C1 segment of cervical spinal cord (tissue), 14 donors: ENCODE data around the gene TNFRSF13B.
"Not testable (repeated sequence)": the region's sequence is repeated elsewhere in the genome, so short reads cannot be mapped to it uniquely, and the experiment has no call there.

Experiments used
- DNase-seq, 14 donors: peaks; one replicate each; lab custom pipeline; 2025; lab: John Stamatoyannopoulos, UW

The TNFRSF13B gene

GRCh38 chr17:16926571-16927451, 45.1 kb downstream of the TNFRSF13B start:
- no peak for DNase-seq

- DNase-seq = no peak
Measured at GRCh38 chr17:16926061-16926511, 45.8 kb downstream of the TNFRSF13B start.

DNA sequence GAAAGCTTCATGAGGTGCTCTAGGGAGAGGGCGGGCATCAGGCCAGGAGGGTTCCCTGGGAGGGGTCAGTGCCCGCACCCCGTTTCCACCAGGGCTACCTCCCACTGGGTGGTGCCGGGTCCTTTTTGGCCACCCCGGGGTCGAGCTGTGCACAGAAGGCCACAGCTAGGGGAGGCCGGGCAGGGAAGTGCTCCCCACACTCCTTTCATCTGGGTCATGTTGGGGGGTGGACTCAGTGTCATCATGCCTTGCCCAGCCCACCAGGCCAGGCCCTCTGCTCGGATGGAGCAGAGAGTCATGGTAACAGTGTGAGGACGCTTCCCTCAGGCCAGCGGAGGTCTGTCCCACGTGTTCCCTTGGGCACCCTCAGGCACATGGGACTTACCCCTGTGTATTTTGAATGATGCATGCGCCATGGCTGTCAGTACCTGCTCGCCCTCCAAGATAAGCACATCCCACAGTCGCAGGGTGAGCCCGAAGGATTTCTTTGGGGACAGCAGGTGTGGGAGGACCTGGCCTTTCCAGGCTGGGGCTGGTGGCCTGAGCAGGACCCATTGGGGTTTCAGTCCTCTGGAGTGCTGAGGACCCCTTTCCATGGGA, 46.4 kb downstream of the TNFRSF13B start:
- no peak for DNase-seq

GRCh38 chr17:16924696-16925440, 47.0 kb downstream of the TNFRSF13B start:
- DNase-seq = no peak

DNA sequence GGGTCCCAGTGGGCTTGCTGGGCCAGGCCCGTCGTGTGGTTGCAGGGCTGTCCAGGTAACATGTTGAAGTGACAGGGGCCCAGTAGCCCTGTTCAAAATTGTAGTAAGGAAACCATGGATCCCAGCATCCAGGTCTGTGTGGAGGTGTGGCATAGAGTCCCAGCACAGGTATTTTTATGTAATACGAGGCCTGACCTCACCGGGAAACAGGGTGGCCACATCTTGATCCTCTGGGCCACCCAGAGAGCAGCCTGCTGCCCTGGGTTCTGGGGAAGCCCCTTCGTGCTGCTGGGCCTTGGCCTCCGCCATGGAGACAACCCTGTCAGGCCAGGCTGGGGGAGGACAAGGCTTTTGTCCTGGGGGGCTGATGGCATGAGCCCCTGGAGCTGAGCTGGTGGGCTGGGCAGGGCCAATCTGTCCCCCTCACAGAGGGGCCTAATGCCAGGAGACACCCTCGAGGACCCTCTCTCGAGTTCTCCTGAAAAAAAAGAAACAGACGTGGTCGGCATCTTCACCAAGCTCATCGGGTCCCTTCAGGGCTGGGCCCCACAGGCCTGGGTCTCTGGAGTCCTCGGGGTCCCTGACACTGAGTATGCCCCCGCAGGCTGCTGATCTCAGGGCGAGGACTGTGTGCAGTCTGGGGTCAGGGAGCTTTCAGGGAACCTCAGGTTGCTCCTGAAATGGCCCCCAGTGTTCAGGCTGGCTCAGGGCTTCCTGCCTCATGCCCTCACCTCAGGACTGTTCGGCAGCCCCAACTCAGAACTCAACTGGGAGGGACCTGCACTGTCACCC, 47.8 kb downstream of the TNFRSF13B start:
- DNase-seq = no peak

DNA sequence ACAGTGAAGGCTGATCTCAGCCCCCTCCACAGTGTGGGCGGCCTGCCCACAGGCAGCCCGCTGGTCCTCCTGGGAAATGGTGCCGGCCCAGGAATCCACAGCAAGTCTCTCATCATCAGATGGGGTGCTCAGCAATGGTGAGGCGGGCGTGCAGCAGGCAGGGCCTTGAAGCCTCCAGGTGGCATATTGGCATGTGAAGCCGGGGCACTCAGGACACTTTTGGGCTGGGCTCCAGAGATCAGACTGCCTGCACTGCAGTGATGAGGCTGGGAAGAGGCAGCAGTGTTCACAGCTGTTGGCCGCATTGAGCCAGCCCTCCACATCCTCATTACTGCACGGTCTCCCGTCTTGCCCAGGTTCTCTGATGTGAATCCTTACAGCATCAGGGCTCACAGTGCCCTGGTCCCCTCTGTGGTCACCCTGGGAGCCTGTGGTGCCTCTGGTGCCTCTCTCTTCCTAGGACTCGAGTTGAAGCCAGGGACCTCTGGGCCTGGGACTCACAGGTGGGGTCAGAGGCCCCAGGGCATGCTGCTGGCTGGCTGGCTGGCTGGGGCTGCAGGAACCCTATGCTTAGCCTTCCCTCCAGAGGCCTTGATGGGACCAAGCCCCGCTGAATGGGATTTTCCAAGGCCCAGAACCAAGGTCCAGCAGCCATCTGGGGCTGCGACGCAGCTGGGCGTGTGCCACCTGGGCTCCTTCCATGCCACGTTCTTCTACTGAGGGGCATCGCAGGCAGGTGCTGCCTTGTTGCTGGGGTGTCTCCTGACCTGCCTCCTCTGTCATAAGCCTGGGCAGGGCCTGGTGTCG, 48.6 kb downstream of the TNFRSF13B start:
- no peak for DNase-seq

- DNase-seq = no peak
Measured at GRCh38 chr17:16922386-16923096, 49.4 kb downstream of the TNFRSF13B start.

DNA sequence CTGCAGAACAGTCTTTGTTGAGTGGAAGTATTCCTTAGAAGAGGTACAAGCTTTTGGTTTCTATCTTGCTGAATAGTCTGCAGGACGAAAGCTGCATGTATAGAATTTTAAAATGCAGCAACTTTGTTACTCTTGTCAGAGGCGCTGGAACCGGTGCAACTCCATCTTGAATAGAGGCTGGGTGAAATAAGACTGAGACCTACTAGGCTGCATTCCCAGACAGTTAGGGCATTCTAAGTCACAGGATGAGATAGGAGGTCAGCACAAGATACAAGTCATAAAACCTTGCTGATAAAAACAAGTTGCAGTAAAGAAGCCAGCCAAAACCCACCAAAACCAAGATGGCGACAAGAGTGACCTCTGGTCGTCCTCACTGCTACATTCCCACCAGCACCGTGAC, 50.5 kb downstream of the TNFRSF13B start:
- DNase-seq = not testable (repeated sequence)

DNA sequence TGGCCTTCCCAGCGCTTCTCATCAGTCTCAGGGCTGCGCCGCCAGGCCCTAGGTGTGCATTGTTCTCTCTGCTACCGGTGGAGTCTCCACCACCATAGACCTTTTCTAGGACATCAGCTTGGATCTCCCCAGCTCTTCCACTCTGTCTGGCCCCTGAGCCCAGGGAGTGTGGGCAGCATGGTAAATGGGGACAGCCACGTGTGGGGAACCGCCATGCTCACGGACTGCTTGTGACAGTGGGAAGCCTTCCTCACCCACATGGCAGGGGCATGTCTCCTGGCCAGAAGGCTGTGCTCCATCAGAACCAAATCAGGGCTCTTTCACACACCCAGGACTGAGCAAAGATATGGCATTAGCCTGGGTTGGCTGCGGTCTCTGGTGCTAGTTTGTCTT, 51.3 kb downstream of the TNFRSF13B start:
- DNase-seq = no peak

GRCh38 chr17:16919663-16920627, 52.0 kb downstream of the TNFRSF13B start:
- no peak for DNase-seq

DNA sequence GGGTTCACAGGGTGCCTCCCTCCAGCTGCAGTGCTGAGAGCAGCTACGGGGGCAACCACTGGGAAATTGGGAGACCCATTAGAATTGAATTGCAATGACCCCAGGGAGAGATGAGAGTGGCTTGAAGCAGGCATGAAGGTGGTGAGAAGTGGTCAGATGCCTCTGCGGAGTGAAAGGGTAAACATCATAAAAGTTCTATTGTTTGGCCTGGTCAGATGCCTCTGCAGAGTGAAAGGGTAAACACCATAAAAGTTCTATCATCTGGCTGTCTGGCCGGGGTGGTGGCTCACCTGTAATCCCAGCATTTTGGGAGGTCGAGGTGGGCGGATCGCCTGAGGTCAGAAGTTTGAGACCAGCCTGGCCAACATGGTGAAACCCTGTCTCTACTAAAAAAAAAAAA, 53.5 kb downstream of the TNFRSF13B start:
- DNase-seq = no peak

DNA sequence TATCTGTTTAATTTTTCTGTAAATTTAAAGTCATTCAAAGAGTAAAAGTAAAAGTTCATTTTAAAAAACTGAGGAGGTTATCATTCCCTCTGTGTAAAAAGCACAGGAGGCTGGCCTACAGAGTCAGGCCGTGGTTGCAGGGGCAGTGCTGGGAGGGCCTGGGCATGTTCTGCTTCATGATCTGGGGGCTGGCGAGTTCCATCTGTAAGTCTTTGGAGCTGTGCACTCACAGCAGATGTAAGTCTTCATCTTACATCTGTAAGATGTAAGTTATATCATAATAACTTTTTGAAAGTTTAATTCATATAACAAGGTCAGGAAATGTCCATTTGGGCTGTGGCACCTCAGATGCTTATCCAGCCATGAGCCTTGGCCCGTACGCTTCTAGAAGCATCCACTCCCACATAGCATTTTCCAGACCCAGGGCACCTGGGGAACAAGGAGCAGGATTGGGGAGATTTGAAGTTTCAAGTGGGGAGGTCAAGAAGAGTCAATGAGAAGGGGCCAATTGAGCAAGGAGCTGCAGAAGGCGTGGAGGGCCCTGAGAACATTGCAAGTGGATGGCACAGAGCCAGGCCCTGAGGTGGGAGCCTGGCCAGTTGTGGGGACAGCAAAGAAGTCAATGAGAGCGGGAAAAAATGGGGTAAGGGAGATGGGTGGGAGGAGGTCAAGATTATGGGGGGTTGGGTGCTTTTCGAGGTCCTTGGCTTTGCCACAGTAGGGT, 54.1 kb downstream of the TNFRSF13B start:
- no peak for DNase-seq

- DNase-seq = no peak
Measured at GRCh38 chr17:16916557-16916920, 55.4 kb downstream of the TNFRSF13B start.

GRCh38 chr17:16915752-16916556, 56.0 kb downstream of the TNFRSF13B start:
- DNase-seq = peak in 4 of 14 donors; percentile 14 to 37 (median 24)

GRCh38 chr17:16913463-16913862, 58.5 kb downstream of the TNFRSF13B start:
- DNase-seq = no peak

DNA sequence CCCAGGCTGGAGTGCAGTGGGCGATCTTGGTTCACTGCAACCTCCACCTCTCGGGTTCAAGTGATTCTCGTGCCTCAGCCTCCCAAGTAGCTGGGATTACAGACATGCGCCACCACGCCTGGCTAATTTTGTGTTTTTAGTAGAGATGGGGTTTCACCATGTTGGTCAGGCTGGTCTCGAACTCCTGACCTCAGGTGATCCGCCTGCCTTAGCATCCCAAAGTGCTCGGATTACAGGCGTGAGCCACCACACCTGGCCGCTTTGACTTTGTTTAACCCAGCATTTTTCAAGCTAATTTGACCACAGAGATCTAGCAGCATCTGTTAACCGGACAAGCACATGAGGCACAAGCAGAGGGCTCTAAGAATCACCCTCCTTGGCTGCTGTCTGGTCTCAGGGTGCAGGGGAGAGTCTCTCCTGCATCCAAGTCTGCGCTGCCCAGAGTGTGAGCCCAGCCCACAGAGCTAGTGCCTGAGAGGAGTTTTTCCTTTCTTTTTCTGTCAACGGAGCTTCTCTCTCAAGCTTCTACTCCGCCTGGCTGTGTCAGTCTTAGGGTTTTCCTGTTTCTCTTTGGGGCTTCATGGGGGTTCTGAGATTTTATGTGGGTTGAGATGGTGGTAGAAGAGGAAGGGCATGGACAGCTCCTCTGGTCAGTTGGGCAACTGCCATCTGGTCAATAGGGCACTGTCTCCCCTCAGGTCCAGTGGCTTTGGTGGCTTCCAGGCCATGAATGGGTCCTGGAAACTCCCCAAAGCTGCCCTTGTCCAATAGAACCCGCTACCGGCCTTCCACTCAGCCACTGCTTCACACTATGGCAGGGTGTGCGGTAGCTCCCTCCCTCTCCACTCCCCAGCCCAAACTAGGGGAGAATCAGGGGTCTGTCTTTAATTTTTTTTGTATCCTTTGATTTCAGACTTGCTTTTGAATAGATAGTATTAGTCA, 59.6 kb downstream of the TNFRSF13B start:
- DNase-seq = no peak
